ENCODE results near the gene TNFAIP8L1.

GRCh38 chr19:4673726-4674125 is 34.4 kb downstream of the TNFAIP8L1 start:
- TF ChIP-seq YY1 (IDR thresholded peaks at IDR 0.05; ENCODE audit: insufficient read depth, insufficient read length) (no peak), ZNF274 (IDR thresholded peaks at IDR 0.05; ENCODE audit: low read depth, low read length) (no peak), SUZ12 (IDR thresholded peaks at IDR 0.05; ENCODE audit: extremely low read depth, insufficient read depth, insufficient read length) (no peak)
